Ishikawa (cell line): Measurements from ENCODE around the gene MS4A12.

Experiments
- CEBPB ChIP-seq: IDR thresholded peaks from 2 replicates; pipeline ENCODE4 v1.6.1; 2012
- CREB1 ChIP-seq: IDR thresholded peaks from 2 replicates; pipeline ENCODE4 v1.6.1; 2012; ENCODE audit warnings: low read depth
- EGR1 ChIP-seq: IDR thresholded peaks from 2 replicates; pipeline ENCODE4 v1.6.1; 2012
- EP300 ChIP-seq: IDR thresholded peaks from 2 replicates; pipeline ENCODE4 v1.6.1; 2012; ENCODE audit warnings: borderline replicate concordance
- FOXM1 ChIP-seq: IDR thresholded peaks from 2 replicates; pipeline ENCODE4 v1.6.1; 2012; ENCODE audit warnings: low read depth, borderline replicate concordance
- MAX ChIP-seq: IDR thresholded peaks from 2 replicates; pipeline ENCODE4 v1.6.1; 2012
- NFIC ChIP-seq: IDR thresholded peaks from 2 replicates; pipeline ENCODE4 v1.6.1; 2012
- RAD21 ChIP-seq: IDR thresholded peaks from 2 replicates; pipeline ENCODE4 v1.6.1; 2012; ENCODE audit warnings: low read depth
- REST ChIP-seq: IDR thresholded peaks from 2 replicates; pipeline ENCODE4 v1.6.1; 2012; ENCODE audit warnings: low read depth, mild to moderate bottlenecking
- TAF1 ChIP-seq: IDR thresholded peaks from 2 replicates; pipeline ENCODE4 v1.6.1; 2012; ENCODE audit warnings: low read depth, mild to moderate bottlenecking
- TCF12 ChIP-seq: IDR thresholded peaks from 2 replicates; pipeline ENCODE4 v1.6.1; 2012; ENCODE audit warnings: low read depth
- TEAD4 ChIP-seq: IDR thresholded peaks from 2 replicates; pipeline ENCODE4 v1.6.1; 2012
- USF1 ChIP-seq: IDR thresholded peaks from 2 replicates; pipeline ENCODE4 v1.6.1; 2012
- YY1 ChIP-seq: IDR thresholded peaks from 2 replicates; pipeline ENCODE4 v1.6.1; 2012; ENCODE audit warnings: low read depth
- ZBTB7A ChIP-seq: IDR thresholded peaks from 2 replicates; pipeline ENCODE4 v1.6.1; 2012; ENCODE audit warnings: low read depth

MS4A12 gene

GRCh38 chr11:60469723-60470122, 22.9 kb upstream of the MS4A12 start:
- no peak for TF ChIP-seq FOXM1

- TF ChIP-seq REST, result no peak
Measured at GRCh38 chr11:60477035-60477445, 15.5 kb upstream of the MS4A12 start.

GRCh38 chr11:60482361-60482760, 10.2 kb upstream of the MS4A12 start:
- no peak for TF ChIP-seq TEAD4
- TF ChIP-seq MAX, result no peak
- no peak for TF ChIP-seq CEBPB
- no peak for TF ChIP-seq ZBTB7A
- TF ChIP-seq FOXM1, result no peak
- no peak for TF ChIP-seq TCF12
- TF ChIP-seq RAD21, result no peak
- no peak for TF ChIP-seq NFIC
- TF ChIP-seq EP300, result no peak
- no peak for TF ChIP-seq USF1
- TF ChIP-seq TAF1, result no peak
- no peak for TF ChIP-seq REST
- no peak for TF ChIP-seq YY1
- TF ChIP-seq EGR1, result no peak
- no peak for TF ChIP-seq CREB1

- no peak for TF ChIP-seq FOXM1
- TF ChIP-seq RAD21, result peak; percentile 11; the same call in 1 of the 2 replicates
Measured at GRCh38 chr11:60485987-60486386, 6.6 kb upstream of the MS4A12 start.

- TF ChIP-seq TAF1, result no peak
- TF ChIP-seq USF1, result no peak
- TF ChIP-seq FOXM1, result no peak
Measured at GRCh38 chr11:60493454-60493853, 876 bp downstream of the MS4A12 start.

- no peak for TF ChIP-seq TCF12
- TF ChIP-seq YY1, result no peak
- TF ChIP-seq MAX, result no peak
- TF ChIP-seq USF1, result no peak
- TF ChIP-seq REST, result no peak
- TF ChIP-seq TEAD4, result no peak
- TF ChIP-seq EP300, result no peak
- no peak for TF ChIP-seq FOXM1
- TF ChIP-seq CEBPB, result no peak
- no peak for TF ChIP-seq NFIC
- TF ChIP-seq RAD21, result no peak
- no peak for TF ChIP-seq CREB1
- no peak for TF ChIP-seq ZBTB7A
- no peak for TF ChIP-seq TAF1
- TF ChIP-seq EGR1, result no peak
Measured at GRCh38 chr11:60498399-60498798, 5.8 kb downstream of the MS4A12 start.
